ENCODE results near the gene CASR.

The CASR gene

DNA sequence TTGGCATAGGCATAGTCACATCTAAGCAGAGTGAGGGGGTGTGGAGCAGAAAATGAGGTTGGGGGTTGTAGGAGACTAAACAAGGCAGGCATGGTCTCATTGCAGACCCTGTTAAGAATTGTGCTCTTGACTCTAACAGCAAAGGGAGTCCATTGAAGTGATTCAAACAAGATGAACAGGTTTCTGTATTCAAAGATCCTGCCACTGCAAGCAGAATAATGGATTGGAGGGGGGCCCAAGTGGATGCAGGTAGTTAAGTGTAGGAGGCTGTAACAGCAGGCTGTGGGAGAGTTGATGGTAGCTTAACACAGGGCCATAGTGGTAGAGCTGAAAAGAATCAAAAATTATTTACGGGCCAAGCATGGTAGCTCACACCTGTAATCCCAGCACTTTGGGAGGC is 34.4 kb downstream of the CASR start:
- DNase-seq, result no peak

GRCh38 chr3:122219242-122219872 is 35.9 kb downstream of the CASR start:
- DNase-seq, result no peak

- no peak for DNase-seq
Observed at GRCh38 chr3:122227036-122227781, 43.7 kb downstream of the CASR start.

DNA sequence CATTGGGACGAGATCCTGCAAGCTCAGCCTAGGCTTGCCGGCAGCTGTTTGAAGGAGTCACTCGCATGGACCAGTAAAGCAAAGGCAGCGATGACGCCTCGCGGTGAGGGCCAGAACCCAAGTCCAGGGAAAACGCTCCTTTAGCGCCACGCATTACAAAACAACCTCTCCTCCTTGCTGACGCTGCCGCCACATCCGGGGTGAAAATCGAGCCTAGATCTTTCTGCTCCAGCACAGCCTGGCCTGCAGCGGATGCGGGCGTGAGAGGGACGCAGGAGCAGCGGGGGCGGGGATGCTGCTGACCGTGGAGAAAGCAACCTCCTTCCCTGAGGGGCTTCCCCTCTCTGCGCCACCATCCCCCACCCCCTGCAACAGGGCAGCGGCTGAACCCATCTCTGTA is 46.7 kb downstream of the CASR start:
- DNase-seq, result no peak

- no peak for DNase-seq
Observed at GRCh38 chr3:122231465-122232157, 48.1 kb downstream of the CASR start.

GRCh38 chr3:122232485-122232884 is 49.0 kb downstream of the CASR start:
- no peak for DNase-seq

- no peak for DNase-seq
Observed at GRCh38 chr3:122233101-122233952, 49.9 kb downstream of the CASR start.

DNA sequence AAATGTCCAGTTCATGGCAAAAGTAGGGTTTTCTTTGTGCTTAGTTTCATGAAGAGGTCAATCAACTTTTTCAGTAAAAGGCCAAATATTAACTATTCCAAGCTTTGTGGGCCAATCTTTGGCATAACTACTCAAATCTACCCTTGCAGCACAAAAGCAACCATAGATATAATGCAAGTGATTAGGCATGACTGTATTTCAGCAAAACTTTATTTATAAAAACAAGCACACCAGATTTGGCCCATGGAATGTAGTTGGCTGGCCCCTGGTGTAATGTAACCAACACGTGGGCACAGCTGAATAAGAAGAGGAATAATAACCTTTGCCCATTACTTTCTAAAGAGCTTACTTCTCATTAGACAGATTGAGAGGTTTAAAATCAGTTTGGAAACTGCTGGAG is 50.6 kb downstream of the CASR start:
- no peak for DNase-seq

- DNase-seq, result no peak
Observed at GRCh38 chr3:122235147-122235546, 51.7 kb downstream of the CASR start.

GRCh38 chr3:122239112-122239511 is 55.6 kb downstream of the CASR start:
- no peak for DNase-seq

GRCh38 chr3:122245513-122246174 is 62.2 kb downstream of the CASR start:
- no peak for DNase-seq

DNA sequence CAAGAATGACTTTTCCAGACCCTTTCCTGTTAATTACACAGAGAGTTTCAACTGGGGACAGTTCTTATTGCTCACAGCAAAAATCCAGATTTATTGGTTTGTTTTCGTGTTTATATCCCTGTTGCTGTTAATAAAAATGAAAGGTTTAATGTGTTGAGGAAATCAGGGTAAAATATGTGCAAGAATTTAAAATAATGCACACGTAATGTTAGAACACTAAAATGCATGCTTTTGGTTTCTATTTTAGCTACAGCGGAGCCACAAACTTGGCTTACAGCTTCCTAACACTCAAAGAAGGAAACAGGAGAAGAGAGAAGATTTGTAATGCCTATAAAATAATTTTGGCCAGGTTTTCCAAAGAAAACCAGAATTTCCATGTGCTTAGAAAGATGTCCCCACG is 62.7 kb downstream of the CASR start:
- no peak for DNase-seq

- no peak for DNase-seq
Observed at GRCh38 chr3:122247087-122247824, 63.8 kb downstream of the CASR start.

GRCh38 chr3:122247825-122248185 is 64.3 kb downstream of the CASR start:
- no peak for DNase-seq

DNA sequence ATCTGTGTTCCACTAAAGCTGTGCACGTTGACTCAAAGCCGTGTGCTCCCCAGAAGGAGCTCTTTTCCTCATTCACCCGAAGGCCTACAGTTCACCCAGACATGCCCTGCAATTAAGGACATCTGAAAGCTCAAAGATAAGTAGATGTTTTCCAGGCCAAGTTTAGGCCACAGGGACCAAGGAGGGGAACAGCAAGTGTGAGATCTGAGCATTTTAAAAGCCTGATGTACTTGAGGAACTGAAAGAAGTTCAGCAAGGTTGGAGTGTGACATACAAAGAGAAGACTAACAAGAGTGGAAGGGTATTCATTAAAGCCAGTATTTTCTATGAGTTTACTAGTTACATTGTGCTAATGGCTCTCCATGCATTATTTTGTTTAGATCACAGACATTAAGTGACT is 68.0 kb downstream of the CASR start:
- no peak for DNase-seq

- DNase-seq, result no peak
Observed at GRCh38 chr3:122253581-122253980, 70.1 kb downstream of the CASR start.

DNA sequence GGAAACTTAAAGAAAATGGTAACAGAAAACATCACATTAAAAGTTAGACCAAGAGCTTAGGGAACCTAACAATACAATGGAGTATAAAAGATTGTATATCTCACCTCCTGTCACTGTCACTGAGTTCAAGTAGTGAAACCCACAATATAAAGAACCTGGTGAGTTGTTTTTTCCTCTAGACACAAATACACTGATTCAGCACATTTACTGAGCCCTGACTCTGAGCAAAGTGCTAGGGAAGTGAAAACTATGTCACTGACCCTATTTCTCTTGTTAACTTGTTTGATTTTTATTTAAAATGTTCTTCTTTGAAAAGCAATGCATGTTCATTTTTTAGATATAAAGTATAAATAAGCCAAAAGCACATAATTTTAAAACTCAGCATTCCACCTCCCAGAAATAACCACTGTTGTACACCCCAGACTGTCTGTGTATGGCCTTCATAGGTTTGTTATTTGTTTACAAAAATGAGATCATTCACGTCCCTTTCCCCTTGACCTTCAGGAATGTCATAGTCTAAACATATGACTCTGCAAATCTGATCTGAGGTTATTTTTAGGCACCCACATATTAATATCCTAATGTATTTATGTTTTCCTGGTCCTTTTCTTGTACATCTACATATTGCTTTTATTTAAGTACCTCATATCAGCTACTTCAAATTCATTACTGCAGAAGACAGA is 72.4 kb downstream of the CASR start:
- DNase-seq, result no peak

GRCh38 chr3:122257644-122258364 is 74.3 kb downstream of the CASR start:
- no peak for DNase-seq

DNA sequence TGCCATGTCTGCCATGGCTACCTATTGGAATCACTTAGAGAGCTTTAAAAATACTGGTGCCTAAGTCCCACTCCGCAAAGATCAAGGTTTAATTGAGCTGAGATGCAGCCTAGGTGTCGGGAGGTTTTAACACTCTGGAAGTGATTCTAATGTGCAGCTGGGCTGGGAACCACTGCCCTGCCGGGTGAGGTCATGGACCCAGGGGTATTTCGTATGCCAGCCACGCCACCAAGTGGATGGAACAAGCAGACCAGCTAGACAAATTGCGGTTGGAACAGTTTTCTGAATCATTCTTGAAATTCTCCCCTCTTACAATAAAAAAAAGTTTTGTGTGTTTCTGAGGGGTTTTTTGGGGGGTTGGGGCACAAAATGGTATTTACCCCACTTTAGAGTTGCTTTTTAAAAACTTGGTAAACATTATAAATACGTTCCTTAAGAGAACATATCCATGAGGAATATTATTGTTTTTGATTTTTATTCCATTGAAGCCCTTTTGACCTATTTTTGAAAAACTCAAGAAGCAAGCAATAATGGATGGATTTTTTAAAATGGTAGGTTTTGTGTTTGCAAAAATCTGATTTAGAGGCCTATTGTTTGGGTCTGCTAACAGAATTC is 75.4 kb downstream of the CASR start:
- peak; percentile 30 for DNase-seq

DNA sequence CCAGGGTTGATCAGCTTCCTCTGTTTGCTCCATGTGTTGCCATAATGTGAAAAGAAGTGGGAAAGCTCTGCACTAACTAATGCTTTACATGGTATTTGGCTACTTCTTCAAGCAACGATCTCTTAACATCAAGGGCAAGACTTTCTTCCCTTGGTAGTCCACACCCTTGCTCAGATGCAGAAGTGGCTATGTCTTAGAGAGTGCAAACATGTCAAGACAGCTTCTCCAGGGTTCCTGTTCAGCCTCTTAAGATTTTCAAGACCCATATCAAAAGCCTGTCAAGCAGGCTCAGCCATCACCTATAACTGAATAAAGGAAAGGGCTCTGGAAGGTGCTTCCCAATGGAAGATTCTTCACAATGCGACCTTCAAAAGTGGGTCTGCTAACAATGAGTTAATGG is 76.7 kb downstream of the CASR start:
- no peak for DNase-seq

Measured in stimulated activated CD4-positive, alpha-beta T cell treated with anti-CD3 and anti-CD28 coated beads, Interleukin-12 subunit alpha, Interleukin-12 subunit beta, amount 100 ng/mL, for 4 hours (primary cell).